Endothelial cell of umbilical vein (primary cell): ENCODE results near the gene TPRA1. TPM values are rescaled to one million over a fixed set of nuclear protein-coding genes. Genes with fewer than 3 reads are reported as not detected.

ENCODE experiments used
- BruUV-seq: library from RNA; stranded (reverse); fragments of 400-500 nt; replicated peaks from 2 replicates; lab custom pipeline; 2021; lab: Mats Ljungman, UMichigan
- CTCF ChIA-PET: fragments of 300-600, 350-600 bp; sonication (Branson Sonifier 250); formaldehyde crosslinking; loops from one replicate; lab custom pipeline; 2021; ENCODE audit warnings: antibody characterized with exemption, inconsistent platforms; lab: Charles Lee
- POLR2A ChIA-PET: fragments of 300-600, 350-600 bp; sonication (Branson Sonifier 250); formaldehyde crosslinking; loops from one replicate; lab custom pipeline; 2021; ENCODE audit warnings: antibody characterized with exemption, inconsistent platforms; lab: Charles Lee
- DNase-seq: peaks from one replicate; pipeline ENCODE4 v3.0.0-alpha.2; 2011; ENCODE audit warnings: low read depth, low spot score
- FAIRE-seq: peaks from 2 replicates; lab custom pipeline; 2011; peaks lifted over from hg19 to GRCh38; lab: Jason Lieb, UNC
- H2AFZ ChIP-seq: 2 replicates; pipeline ENCODE4 v1.6.0; 2012; ENCODE audit warnings: low read depth, low read length, control low read depth, inconsistent platforms
- H3K27ac ChIP-seq: 2 replicates; pipeline ENCODE4 v1.5.1; 2011; ENCODE audit warnings: low read depth, mild to moderate bottlenecking, control low read depth, low read length, moderate library complexity; ENCODE audit not compliant: insufficient read depth
- H3K27me3 ChIP-seq, 2 experiments: 2 replicates each; pipeline versions ENCODE4 v1.6.0 to v1.6.1; 2011; ENCODE audit warnings: low read length in 2 of 2, mixed read lengths in 1 of 2; ENCODE audit not compliant: control insufficient read depth in 2 of 2, insufficient read depth in 2 of 2
- H3K36me3 ChIP-seq, 2 experiments: 2 replicates in 1 of 2; 3 replicates in 1 of 2; pipeline ENCODE4 v1.5.1; 2011; ENCODE audit warnings: low read length in 2 of 2, mild to moderate bottlenecking in 1 of 2, moderate library complexity in 1 of 2; ENCODE audit not compliant: control insufficient read depth in 2 of 2, insufficient read depth in 2 of 2; ENCODE audit errors: extremely low read depth in 1 of 2
- H3K4me1 ChIP-seq: 3 replicates; pipeline ENCODE4 v1.5.1; 2011; ENCODE audit warnings: mild to moderate bottlenecking, low read length; ENCODE audit not compliant: control insufficient read depth, insufficient read depth; ENCODE audit errors: extremely low read depth
- H3K4me2 ChIP-seq: 2 replicates; pipeline ENCODE4 v1.6.1; 2011; ENCODE audit warnings: low read length, control low read depth, mixed read lengths; ENCODE audit not compliant: insufficient read depth
- H3K4me3 ChIP-seq, 3 experiments: fragments of 200-600 bp in 1 of 3; sonication (generic), shearing (Covaris generic) in 1 of 3; replicated peaks in 1 of 3; 2 replicates each; pipeline ENCODE4 v1.5.1; 2011 to 2016; ENCODE audit warnings: control low read depth in 3 of 3, low read length in 3 of 3, mild to moderate bottlenecking in 2 of 3, inconsistent platforms in 1 of 3, low read depth in 1 of 3, moderate library complexity in 1 of 3; ENCODE audit not compliant: insufficient read depth in 1 of 3
- H3K79me2 ChIP-seq: 2 replicates; pipeline ENCODE4 v1.6.0; 2012; ENCODE audit warnings: low read length, inconsistent platforms; ENCODE audit not compliant: control insufficient read depth, insufficient read depth
- H3K9ac ChIP-seq: replicated peaks from 2 replicates; pipeline ENCODE3; 2011; ENCODE audit warnings: low read length, control low read depth; ENCODE audit not compliant: insufficient read depth; ENCODE audit errors: extremely low read depth
- H3K9me1 ChIP-seq: replicated peaks from 3 replicates; pipeline ENCODE4 v1.6.0; 2011; ENCODE audit warnings: mild to moderate bottlenecking, low read length; ENCODE audit not compliant: control insufficient read depth, insufficient read depth; ENCODE audit errors: extremely low read depth
- H3K9me3 ChIP-seq: replicated peaks from 2 replicates; pipeline ENCODE4 v1.5.1; 2012; ENCODE audit warnings: low read length, inconsistent platforms; ENCODE audit not compliant: control insufficient read depth, insufficient read depth
- H4K20me1 ChIP-seq: replicated peaks from 2 replicates; pipeline ENCODE3; 2011; ENCODE audit warnings: mild to moderate bottlenecking, low read length; ENCODE audit not compliant: control insufficient read depth, insufficient read depth; ENCODE audit errors: extremely low read depth
- CTCF ChIP-seq, 2 donors: IDR thresholded peaks; 1 replicate in 1 of 2; 2 replicates in 1 of 2; pipeline ENCODE4 v1.5.1; 2011; ENCODE audit warnings: low read length in 2 of 2, mild to moderate bottlenecking in 2 of 2, moderate library complexity in 2 of 2, control low read depth in 1 of 2, inconsistent platforms in 1 of 2, low read depth in 1 of 2; ENCODE audit not compliant: insufficient read depth in 1 of 2; ENCODE audit errors: extremely low read depth in 1 of 2
- EZH2 ChIP-seq: IDR thresholded peaks from 2 replicates; pipeline ENCODE4 v1.6.1; 2012; ENCODE audit warnings: borderline replicate concordance, low read depth, mild to moderate bottlenecking, moderate library complexity, low read length, inconsistent platforms; ENCODE audit not compliant: severe bottlenecking
- FOS ChIP-seq: IDR thresholded peaks from 2 replicates; pipeline ENCODE4 v1.6.1; 2011; ENCODE audit warnings: mild to moderate bottlenecking, low read length, moderate library complexity, borderline replicate concordance; ENCODE audit not compliant: insufficient read depth
- GATA2 ChIP-seq: IDR thresholded peaks from 2 replicates; pipeline ENCODE4 v1.7.0; 2011; ENCODE audit warnings: low read depth, mild to moderate bottlenecking, moderate library complexity, mixed read lengths, low read length; ENCODE audit not compliant: insufficient read length, insufficient read depth
- JUN ChIP-seq: IDR thresholded peaks from 2 replicates; pipeline ENCODE4 v1.6.1; 2011; ENCODE audit warnings: borderline replicate concordance, low read depth; ENCODE audit not compliant: insufficient read length, insufficient read depth
- MYC ChIP-seq: IDR thresholded peaks from one replicate; pipeline ENCODE4 v1.6.1; 2011; ENCODE audit warnings: mild to moderate bottlenecking, low read depth, low read length
- POLR2A ChIP-seq: IDR thresholded peaks from 2 replicates; pipeline ENCODE4 v1.6.1; 2012; ENCODE audit warnings: low read depth, mild to moderate bottlenecking, control low read depth, low read length
- POLR2AphosphoS5 ChIP-seq: IDR thresholded peaks from 2 replicates; pipeline ENCODE4 v1.6.1; 2012; ENCODE audit warnings: low read depth, mild to moderate bottlenecking, control low read depth, low read length, moderate library complexity; ENCODE audit not compliant: insufficient read depth
- dilution Hi-C: fragments of 300-500 bp; cut with MboI; formaldehyde crosslinking; loops from one replicate; pipeline ENCODE4 v1.15.0; 2019; ENCODE audit warnings: low sequenced_read_pairs; ENCODE audit not compliant: extremely low pct_ligation_motif_present
- intact Hi-C: fragments of 100-400 bp; cut with micrococcal nuclease; formaldehyde crosslinking; loops from one replicate; pipeline ENCODE4 v1.10.0; 2022
- polyA plus RNA-seq, 4 experiments: library from polyadenylated mRNA; depleted of rRNA in 3 of 4; stranded (reverse) in 3 of 4; unstranded in 1 of 4; fragments of >200 nt; gene quantifications; 2 replicates each; pipeline versions ENCODE4 v1.2.1 to v1.2.3, GENCODE V29; 2011 to 2012; ENCODE audit warnings: missing spikeins in 1 of 4
- total RNA-seq: library from RNA; stranded (reverse); gene quantifications from 2 replicates; pipeline ENCODE4 v1.2.3, GENCODE V29; 2021
- TF ChIP-seq, protein P1 (sequence below): IDR thresholded peaks from 2 replicates; pipeline ENCODE4 v1.6.1; 2011; ENCODE audit not compliant: insufficient read depth, insufficient read length

The TPRA1 gene
- total and polyA plus RNA-seq, 2 donors (not counting 3 experiments of a cell fraction or from before 2014, with no cell fraction given) = 34.3 to 58.0 TPM

- H3K4me2 ChIP-seq = no peak overlapping the region
- no peaks in the 10 kb centered on the region for H4K20me1 ChIP-seq
- H3K36me3 ChIP-seq = no peaks in the 10 kb centered on the region
- H3K27ac ChIP-seq = no peak overlapping the region
- dilution Hi-C loops (no loop called here), intact Hi-C loops (no loop called here)
- ChIA-PET CTCF (interaction anchor here (9.2 kb wide), 1 partner anchor 12 kb away, joined by 108 read pairs; no protein-coding TSS in a partner anchor), POLR2A (no interaction called here)
- H2AFZ ChIP-seq = no peak overlapping the region
- TF ChIP-seq GATA2 (no peak), POLR2AphosphoS5 (no peak), MYC (no peak), JUN (no peak), POLR2A (no peak), FOS (no peak), EZH2 (no peak), CTCF (IDR thresholded peaks at IDR 0.05; ENCODE audit: extremely low read depth in 1 of 2, insufficient read depth in 1 of 2, low read depth in 1 of 2, low read length in 2 of 2) (no peak)
- TF ChIP-seq, protein P1, sequence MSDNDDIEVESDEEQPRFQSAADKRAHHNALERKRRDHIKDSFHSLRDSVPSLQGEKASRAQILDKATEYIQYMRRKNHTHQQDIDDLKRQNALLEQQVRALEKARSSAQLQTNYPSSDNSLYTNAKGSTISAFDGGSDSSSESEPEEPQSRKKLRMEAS = no peak
- DNase-seq = no peak
- peaks cover 47% of the 10 kb centered on the region for H3K79me2 ChIP-seq
- H3K9me1 ChIP-seq = no peaks in the 10 kb centered on the region
- BruUV-seq = no TSS peak
- no peaks in the 10 kb centered on the region for H3K27me3 ChIP-seq
- FAIRE-seq = no peak
- H3K9ac ChIP-seq = no peak overlapping the region
- H3K9me3 ChIP-seq = no peaks in the 10 kb centered on the region
- no peak overlapping the region for H3K4me3 ChIP-seq
- peaks cover 15% of the 10 kb centered on the region for H3K4me1 ChIP-seq
Measured at GRCh38 chr3:127587876-127588275, 2.7 kb downstream of the TPRA1 start.
